Measurements from ENCODE around the gene WDR70. TPM values are rescaled to one million over a fixed set of nuclear protein-coding genes. Genes with fewer than 3 reads are reported as not detected.
A peak's percentile ranks its signal among the peaks of the same experiment; 100 is the strongest.
"Not testable (repeated sequence)": the region's sequence is repeated elsewhere in the genome, so short reads cannot be mapped to it uniquely, and the experiment has no call there.

WDR70 gene
- total RNA-seq, 1 donor from 2014 or later, result 27.7 TPM

DNA sequence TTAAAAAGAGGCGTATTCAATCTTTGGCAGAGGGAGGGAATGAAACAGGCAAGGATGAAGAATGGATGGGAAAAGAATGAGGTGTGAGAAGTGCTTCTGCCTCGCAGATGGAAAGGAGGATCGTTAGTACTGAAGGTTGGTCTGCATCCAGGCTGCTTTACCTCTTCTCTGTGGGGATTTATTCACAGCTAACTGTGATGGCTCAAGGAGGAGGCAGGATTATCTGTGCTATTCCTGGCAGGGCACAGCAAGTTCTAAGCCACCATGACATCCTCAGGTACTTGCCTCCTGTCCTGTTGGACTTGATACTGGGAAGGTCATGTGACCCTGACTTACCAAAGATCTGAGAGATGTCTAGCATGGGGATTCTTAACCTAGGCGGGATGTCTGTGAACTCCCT, 376.5 kb downstream of the WDR70 start:
- DNase-seq (ENCODE audit: low read depth in 2 of 2), result no peak

DNA sequence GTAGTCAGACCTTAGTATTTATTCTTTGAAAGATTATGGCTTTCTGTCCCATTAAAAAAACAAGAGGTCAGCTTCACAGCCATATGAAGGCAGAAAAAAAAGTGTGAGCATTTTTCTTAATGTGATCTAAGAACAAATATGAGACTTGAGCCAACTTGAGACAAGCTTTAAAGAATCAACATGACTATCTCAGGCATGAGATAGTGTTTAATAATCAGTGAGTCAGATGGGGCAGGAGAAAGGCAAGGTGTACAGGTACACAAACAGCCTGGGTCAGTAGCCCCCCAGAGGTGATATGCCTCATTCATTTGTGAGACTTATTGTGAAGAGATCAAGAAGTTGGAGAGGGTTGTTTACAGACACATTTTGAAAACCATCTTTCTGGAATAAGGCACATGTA, 377.1 kb downstream of the WDR70 start:
- DNase-seq (ENCODE audit: low read depth in 2 of 2), result no peak

DNA sequence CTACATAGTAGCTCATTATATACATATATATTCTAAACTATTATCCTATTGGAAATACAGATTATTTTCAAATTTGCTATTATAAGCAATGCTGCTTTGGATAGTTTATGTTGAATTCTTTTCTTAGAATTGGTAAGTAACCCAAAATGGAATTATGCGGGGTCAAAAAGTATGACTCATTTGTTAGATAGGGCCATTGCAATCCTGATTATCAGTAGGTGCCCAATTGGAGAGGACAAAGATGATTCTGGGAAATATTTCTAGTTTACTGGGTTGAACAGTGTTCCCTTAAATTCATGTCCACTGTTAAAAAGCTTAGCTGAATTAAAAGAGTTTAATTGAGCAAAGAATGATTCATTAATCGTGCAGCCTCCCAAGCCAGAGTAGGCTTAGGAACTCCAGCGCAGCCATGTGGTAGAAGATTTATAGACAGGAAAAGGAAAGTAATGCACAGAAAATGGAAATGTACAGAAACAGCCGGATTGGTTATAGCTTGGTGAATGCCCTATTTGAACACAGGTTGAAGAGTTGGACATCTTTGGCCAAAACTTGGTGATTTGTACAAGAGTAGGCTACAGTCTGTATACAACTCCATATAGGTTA, 379.0 kb downstream of the WDR70 start:
- DNase-seq (ENCODE audit: low read depth in 2 of 2), result peak in 1 of 2 donors; percentile 15

DNA sequence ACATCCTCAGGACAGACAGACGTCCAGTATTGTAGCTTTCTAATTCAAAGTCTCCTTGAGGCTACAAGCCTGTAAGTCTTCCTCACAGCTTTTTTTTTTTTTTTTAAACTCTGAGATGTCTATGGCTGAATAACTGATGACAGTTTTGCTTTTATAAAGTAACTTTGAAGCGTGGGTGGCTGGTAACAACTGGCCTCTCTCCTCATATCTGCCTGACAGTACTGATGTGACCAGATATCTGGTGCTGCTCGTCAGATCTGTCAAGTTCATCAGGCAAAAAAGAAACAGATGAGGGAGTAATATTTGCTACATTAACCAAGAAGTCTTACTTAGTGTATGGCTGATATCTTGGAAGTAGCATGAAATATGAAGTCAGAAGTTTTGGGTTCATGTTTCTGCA, 388.1 kb downstream of the WDR70 start:
- DNase-seq (ENCODE audit: low read depth in 2 of 2), result no peak

DNA sequence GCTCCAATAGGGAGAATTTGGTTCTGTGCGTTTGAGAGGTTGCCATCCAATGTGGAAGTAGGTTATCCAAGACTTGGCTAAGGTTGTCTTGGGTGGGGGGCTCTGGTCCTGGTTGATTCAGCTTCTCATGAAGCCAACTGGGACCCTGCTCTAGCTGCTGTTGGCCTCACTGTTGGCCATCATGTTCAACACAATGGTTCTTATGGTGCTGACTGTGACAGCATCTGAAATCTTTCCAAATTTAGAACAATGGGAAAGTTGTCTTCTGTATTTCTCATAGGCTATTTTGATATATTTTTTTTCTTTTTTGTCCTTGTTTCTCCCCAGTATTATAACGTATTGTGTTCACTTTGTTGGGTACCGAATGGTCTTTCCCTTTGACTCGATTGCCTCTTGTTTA, 388.8 kb downstream of the WDR70 start:
- no peak for DNase-seq (ENCODE audit: low read depth in 2 of 2)

DNA sequence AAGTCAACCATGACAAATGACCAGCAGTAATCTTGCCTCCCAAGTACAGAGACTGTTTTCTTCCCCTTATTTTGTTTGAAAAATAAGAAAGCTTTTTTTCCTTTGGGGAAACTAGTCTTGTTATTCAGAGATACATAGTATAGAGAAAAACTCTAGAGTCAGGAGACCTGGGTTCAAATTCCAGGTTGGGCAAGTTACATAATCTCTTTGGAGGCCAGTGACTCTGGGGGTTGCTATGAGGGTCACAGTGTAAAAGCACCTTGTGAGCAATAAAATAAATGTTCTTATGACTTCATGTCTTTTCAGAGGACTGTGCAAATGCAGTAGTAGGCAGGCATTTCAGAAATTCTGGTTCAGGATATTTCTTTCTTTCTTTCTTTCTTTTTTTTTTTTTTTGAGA, 389.3 kb downstream of the WDR70 start:
- DNase-seq (ENCODE audit: low read depth in 2 of 2), result no peak

DNA sequence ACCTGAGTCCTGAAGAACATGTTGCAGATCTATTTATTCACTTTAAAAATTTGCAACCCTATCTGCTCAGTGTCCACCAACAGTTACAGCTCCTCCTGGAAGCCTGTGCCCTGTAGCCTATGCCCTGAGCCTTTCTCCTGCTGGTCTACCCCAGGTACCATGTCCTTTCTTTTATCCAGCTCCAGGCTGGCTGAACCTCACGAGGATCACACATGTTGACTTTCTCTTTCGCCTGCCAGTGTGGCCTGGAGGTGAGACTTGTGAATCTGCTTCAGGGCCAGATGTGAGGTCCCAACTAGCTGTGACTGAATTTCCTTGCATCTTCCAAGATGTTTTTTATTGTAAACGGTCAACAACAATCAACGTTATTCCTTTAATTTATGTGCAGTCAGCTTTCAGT, 390.0 kb downstream of the WDR70 start:
- DNase-seq (ENCODE audit: low read depth in 2 of 2), result no peak

DNA sequence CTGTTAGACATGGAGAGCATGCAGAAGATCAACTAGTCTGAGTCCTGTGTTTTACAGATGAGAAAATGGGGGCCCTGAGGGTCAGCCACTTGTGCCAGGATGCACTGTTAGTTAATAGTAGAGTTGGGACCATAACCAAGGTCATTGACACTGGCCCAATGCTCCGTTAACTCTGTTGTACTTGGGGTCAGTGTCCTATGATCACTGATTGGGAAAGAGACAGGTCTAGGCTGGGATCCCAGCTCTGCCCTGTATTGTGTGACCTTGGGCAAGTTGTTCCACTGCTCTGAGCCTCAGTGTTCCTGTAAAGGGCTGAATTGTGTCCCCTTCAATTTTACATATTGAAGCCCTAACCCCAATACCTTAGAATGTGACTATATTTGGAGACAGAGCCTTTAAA, 390.7 kb downstream of the WDR70 start:
- no peak for DNase-seq (ENCODE audit: low read depth in 2 of 2)

DNA sequence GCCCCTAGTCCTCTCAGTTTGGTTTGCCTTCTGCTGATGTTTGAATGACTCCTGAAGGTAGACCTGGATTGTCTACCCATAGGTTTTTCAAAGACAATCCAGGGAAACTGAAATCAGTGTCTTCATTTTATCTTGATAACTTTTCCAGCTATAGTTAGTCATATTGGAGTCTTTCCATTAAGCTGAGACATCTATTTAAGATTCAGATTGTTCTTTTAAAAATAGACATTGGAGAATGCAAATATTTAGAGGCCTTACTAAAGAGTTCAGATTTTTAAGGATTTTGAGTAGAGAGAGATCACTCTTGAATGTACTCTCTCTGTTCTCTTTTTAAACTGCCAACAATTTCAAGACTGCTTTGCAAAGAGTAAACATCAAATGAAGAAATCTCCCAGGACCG, 391.7 kb downstream of the WDR70 start:
- DNase-seq (ENCODE audit: low read depth in 2 of 2), result no peak

DNA sequence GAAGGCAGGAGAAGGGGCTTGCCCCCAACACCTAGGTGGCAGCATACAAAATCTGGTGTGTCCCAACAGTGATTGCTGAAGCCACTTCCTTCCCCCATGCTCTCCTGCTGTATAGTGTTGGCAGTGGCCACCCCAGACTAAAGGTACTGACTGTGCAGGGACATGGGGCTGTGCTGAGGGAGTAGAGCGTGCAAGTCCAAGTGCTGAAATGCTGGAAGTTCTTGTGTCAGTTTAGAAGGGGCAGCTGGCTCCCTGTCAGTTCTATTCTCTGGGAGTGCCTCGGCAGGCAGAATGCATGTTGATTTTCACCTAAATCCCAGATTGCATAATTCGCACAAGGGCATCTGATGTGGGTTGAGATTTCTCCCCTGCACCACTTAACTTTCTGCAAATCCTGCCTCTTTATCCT, 392.1 kb downstream of the WDR70 start:
- no peak for DNase-seq (ENCODE audit: low read depth in 2 of 2)

DNA sequence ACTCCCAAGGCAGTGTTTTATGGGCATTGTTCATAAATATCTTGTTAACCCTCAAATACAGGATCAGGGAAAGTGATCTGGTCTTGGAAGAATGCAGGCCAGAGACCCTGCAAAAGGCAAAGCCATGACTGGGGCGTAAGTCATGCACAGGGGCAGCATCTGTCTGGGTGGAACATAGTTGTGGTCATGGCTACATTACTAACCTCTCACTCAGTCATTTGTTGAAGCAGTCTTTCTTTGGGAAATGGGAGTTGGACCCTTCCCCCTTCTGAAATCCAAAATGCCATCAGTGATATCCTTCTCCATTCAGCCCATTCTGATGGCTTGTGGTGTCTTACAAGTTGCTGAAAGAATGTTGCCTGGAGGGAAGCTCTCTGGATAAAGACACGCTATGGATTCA, 392.6 kb downstream of the WDR70 start:
- no peak for DNase-seq (ENCODE audit: low read depth in 2 of 2)

DNA sequence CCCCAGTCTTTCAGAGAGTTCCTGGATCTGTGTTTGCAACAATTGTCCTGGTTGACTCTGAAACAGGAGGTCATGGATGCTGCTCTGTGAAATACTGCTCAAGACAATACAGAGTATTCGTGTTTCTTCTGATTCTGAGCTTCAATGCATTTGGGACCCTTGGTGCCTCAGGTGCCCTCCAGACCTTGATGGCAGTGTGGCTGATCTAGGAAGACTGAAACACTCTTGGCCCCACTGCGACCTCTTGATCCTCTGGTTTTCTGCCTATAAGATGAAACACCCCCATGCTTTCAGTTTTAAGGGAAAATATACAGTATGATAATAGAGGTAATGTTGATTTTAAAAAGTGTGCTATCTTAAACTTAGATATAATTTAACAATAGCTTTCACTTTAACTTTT, 393.1 kb downstream of the WDR70 start:
- DNase-seq (ENCODE audit: low read depth in 2 of 2), result no peak

DNA sequence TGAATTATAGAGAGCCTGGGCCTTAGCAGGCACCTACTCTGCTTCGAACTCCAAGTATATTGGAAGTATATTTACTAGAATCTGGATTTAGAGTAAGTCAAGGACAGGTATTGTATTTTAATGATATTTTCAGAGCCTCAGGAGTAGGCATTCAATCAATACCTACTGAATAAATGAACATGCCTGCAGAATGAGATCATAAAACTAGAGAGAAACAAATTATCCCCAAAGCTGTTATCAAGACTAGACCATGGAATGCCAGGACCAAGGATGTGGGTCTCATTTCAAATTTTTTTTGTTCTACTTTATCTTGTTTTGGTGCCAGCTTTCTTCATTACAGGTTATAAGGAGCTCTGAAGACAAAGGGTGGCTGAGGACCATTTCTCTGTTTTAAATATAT, 394.7 kb downstream of the WDR70 start:
- DNase-seq (ENCODE audit: low read depth in 2 of 2), result no peak

DNA sequence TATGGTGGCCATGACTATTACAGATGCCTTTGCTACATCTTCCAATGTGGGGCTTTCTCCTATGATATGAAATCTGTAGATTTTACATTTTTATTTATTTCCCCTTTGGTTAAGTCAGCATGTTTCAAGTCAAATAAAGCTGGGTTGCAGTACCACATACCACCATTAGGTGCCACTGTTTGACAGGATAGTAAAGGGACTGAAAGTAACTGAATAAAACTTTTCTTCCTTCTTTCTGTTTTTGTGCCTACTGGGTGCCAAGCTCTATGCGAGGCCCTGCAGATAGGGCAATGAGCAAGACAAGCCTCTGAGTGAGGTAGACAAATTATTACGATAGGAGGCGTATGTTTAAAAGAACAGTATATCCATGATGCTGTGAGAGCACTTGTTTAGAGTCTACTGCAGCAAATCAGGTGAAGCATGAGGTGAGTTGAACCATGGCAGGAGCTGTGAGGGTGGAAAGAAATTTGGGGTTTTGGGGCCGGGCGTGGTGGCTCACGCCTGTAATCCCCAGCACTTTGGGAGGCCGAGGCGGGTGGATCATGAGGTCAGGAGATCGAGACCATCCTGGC, 395.9 kb downstream of the WDR70 start:
- peak in 1 of 2 donors; percentile 28 for DNase-seq (ENCODE audit: low read depth in 2 of 2)

DNA sequence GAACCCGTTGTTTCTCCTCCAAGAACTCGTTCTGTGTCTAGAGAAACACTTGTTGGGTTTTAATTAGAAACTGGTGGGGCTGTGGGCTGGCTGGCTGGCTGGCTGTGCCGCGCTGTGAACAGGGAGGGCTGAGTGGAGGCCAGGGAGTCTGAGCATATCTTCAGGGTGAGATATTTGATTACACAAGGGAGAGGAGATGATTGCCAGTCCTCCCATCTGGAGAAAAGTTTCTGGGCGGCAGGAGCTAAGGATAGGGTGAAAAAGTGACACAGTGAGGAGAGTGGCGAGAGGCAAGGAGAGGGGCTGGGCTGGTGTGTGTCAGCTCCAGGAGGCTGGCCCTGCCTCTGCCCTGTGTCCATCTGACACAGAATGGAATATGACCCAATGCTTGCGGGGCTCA, 397.7 kb downstream of the WDR70 start:
- DNase-seq (ENCODE audit: low read depth in 2 of 2), result no peak

DNA sequence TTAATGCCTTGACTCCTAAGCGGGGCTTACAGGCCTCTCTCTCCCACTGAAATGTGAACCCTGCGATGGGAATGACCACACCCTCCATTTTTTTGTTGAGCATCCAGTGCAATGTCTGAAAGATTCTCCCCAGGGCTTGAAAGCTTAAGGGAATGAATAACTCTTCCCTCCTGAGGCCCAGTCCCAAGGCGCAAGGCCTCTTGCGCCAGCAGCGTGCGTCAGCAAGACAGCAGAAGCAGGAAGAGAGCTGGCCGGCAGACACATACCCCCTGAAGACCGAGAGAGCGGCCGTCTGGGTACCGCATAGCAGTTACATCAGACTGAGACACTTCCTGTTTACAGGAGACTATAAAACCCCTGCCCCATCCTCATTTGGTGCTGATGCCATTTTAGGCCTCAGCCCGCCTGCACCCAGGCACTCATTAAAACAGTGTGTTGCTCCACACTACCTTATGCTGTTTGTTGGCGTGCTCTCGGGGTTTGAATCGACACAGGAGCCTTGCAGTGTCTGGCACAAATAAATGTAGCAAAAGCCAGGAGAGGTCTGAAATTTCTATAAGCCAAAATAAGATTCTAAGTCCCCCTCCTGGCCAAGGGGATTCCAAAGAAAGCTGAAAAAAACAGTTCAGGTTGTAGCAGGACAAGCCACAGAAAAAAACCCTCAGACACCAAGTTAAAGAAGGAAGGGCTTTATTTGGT, 398.5 kb downstream of the WDR70 start:
- peak in 1 of 2 donors; percentile 27 for DNase-seq (ENCODE audit: low read depth in 2 of 2)

DNA sequence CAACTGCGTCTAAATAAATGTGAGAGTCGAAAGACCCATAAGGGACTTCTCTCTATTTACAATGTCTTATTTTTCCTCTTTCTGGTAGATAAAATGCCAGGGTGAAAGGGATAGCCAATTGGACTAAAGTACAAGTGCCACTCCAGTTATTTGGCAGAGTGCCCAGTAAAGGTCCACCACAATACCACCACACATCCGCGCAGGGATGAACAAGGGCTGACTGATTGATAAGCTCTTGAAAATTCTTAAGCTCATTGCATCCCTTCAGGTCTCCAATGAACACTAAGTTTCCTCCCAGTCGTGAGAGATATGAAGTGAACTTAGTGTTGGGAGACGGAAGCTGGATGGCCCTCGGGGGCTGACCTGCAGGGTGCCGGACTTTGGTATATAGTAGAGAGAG, 402.3 kb downstream of the WDR70 start:
- not testable (repeated sequence) for DNase-seq (ENCODE audit: low read depth in 2 of 2)

DNA sequence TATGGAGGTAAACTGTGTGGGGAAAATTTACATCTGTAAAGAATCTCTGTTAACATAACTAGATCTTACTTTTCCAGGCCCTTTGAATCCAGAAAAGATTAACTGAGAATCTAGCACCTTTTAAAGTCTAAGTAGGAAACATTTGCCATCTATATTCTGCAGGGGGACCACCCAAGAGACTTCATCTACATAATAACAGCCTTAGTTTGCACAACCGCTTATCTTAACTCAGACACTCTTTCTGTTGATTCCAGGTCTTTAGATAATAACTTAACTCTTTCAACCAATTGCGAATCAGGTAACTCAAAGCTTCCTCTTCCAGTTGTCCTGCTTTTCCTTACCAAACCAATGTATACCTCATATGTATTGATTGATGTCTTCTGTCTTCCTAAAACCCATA, 407.3 kb downstream of the WDR70 start:
- DNase-seq (ENCODE audit: low read depth in 2 of 2), result no peak

DNA sequence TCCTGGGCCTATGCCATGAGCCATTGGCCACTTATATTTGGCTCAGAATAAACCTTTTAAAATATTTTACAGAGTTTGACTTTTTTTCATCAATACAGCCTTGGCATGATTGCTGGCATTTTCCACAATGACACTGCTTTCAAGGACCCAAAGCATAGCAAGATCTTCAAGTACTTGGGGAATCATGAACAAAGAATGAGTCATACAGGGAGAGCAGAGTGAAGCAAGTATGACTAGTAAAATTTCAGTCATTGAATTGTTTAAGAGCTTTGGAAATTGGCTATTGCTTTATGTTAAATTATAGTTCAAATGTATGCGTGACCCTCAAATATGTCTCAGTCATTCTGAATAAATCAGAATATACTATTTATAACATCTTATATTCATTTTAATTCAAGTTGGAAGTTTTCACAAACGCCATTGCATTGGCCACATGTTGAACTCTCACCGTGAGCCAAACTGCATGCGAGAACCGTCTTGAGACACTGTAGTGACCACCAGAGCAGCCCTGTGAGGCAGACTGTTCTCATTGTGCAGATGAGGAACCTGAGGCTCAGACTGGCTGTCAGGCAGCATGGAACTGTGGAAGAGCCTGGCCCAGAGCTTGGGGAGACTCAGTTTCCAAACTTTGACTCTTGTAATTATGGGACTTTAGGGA, 407.9 kb downstream of the WDR70 start:
- DNase-seq (ENCODE audit: low read depth in 2 of 2), result no peak

DNA sequence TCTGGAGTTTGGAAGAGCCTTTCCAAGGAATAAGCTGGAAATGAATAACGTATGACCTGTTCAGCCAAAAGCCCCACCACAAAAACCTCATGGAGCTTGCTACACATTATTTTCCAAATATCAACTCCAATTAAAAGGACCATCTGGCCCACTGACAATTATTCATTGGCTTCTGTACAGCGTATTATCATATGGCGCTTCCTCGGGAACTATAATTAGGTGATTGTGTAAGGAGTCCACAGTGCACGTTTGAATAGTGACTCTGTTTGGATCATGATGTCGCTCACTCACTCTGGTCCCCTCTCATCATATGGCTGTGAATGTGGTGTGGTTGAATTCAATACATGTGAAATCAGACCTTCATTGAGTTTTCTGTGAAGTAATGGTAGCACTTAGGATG, 408.6 kb downstream of the WDR70 start:
- DNase-seq (ENCODE audit: low read depth in 2 of 2), result no peak

DNA sequence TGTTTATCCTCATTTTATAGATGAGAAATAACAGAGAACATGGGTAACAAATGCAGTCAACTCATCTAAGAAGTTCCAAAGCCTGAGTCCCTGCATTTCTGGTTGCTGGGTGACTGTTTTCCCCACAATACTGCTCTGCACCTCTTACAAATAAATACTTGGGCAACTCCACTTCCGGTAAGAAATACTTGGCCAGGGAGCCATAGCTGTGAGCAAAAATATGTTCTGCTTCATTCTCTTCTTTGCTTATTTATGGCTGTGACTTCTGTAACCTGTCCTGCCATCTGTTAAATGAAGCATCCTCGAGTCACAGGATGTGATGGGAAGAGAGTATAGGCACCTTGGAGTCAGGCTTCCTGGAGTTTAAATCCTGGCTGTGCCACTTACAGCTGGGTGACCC, 410.9 kb downstream of the WDR70 start:
- no peak for DNase-seq (ENCODE audit: low read depth in 2 of 2)

DNA sequence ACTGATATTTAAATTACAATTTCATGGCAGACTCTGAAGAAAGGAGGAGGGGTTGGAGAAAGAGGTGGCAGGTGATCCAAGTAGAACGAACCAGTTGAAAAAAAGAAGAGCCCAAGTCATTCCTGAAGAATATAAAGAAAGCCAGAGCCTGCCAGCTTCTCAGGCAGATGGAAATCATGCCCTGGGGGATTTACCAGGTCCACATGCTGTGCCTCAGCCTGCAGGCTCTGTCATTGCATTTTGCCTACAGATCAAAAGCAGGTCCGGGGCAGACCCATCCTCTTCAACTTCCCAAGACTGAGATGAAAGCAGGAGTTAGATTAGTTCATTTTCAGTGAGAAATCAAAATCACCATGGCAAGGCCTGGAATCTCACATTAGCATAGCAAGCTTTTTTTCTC, 412.2 kb downstream of the WDR70 start:
- DNase-seq (ENCODE audit: low read depth in 2 of 2), result no peak

Measured in dermis microvascular lymphatic vessel endothelial cell (primary cell).